Brain microvascular endothelial cell (primary cell): ENCODE data around the gene KRT76.

Experiments
- DNase-seq: peaks from one replicate; pipeline ENCODE4 v3.0.0-alpha.2; 2020
- H3K27ac ChIP-seq: fragments of 250-450 bp; sonication (Bioruptor Pico); 2 replicates; pipeline ENCODE4 v1.5.1; 2020; ENCODE audit warnings: mild to moderate bottlenecking, moderate library complexity
- H3K27me3 ChIP-seq: fragments of 250-450 bp; sonication (Bioruptor Pico); replicated peaks from 2 replicates; pipeline ENCODE4 v1.5.1; 2020; ENCODE audit warnings: mild to moderate bottlenecking
- H3K36me3 ChIP-seq: fragments of 250-450 bp; sonication (Bioruptor Pico); replicated peaks from 2 replicates; pipeline ENCODE4 v1.5.1; 2020; ENCODE audit warnings: mild to moderate bottlenecking
- H3K4me3 ChIP-seq: 2 replicates; pipeline ENCODE4 v1.5.1; 2011; ENCODE audit warnings: low read depth, mild to moderate bottlenecking, control low read depth, low read length, moderate library complexity
- in situ Hi-C: cut with HindIII; loops from 2 replicates; pipeline ENCODE4 v1.10.0; 2017; ENCODE audit warnings: low sequenced_read_pairs, low pct_ligation_motif_present
- TF ChIP-seq, protein P1 (sequence below): IDR thresholded peaks from 2 replicates; pipeline ENCODE4 v1.5.1; 2011; ENCODE audit warnings: low read depth, mild to moderate bottlenecking, moderate library complexity, low read length, control low read depth, inconsistent platforms; ENCODE audit errors: missing control alignments

The KRT76 gene

DNA sequence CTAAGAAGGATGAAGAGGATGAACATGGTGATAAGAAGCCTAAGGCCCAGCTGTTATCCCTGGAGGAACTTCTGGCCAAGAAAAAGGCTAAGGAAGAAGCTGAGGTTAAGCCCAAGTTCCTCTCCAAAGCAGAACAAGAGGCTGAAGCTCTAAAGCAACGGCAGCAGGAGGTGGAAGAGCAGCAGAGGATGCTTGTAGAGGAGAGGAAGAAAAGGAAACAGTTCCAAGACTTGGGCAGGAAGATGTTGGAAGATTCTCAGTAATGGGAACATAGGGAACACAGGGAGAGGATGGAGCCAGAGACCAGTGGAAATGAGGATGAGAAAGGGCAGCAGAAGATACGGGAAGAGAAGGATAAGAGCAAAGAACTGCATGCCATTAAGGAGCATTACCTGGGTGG, 46.4 kb downstream of the KRT76 start:
- H3K27me3 ChIP-seq, result no peaks in the 10 kb centered on the region
- in situ Hi-C loops, result no loop called here
- H3K36me3 ChIP-seq, result no peaks in the 10 kb centered on the region
- DNase-seq, result no peak
- no peak overlapping the region for H3K27ac ChIP-seq
- no peak overlapping the region for H3K4me3 ChIP-seq
- TF ChIP-seq, protein P1, sequence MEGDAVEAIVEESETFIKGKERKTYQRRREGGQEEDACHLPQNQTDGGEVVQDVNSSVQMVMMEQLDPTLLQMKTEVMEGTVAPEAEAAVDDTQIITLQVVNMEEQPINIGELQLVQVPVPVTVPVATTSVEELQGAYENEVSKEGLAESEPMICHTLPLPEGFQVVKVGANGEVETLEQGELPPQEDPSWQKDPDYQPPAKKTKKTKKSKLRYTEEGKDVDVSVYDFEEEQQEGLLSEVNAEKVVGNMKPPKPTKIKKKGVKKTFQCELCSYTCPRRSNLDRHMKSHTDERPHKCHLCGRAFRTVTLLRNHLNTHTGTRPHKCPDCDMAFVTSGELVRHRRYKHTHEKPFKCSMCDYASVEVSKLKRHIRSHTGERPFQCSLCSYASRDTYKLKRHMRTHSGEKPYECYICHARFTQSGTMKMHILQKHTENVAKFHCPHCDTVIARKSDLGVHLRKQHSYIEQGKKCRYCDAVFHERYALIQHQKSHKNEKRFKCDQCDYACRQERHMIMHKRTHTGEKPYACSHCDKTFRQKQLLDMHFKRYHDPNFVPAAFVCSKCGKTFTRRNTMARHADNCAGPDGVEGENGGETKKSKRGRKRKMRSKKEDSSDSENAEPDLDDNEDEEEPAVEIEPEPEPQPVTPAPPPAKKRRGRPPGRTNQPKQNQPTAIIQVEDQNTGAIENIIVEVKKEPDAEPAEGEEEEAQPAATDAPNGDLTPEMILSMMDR, result no peak

- Histone ChIP-seq H3K4me3 (no peak overlapping the region), H3K27ac (no peak overlapping the region), H3K27me3 (no peaks in the 10 kb centered on the region), H3K36me3 (no peaks in the 10 kb centered on the region)
- in situ Hi-C loops, result no loop called here
- TF ChIP-seq, protein P1, result no peak
- no peak for DNase-seq
Measured at GRCh38 chr12:52730383-52730782, 46.8 kb downstream of the KRT76 start.

GRCh38 chr12:52729147-52729546, 48.0 kb downstream of the KRT76 start:
- TF ChIP-seq, protein P1, result no peak
- DNase-seq, result no peak
- no peaks in the 10 kb centered on the region for H3K36me3 ChIP-seq
- no peak overlapping the region for H3K4me3 ChIP-seq
- H3K27ac ChIP-seq, result no peak overlapping the region
- in situ Hi-C loops, result no loop called here
- H3K27me3 ChIP-seq, result no peaks in the 10 kb centered on the region

- in situ Hi-C loops, result no loop called here
- TF ChIP-seq, protein P1, result no peak
Measured at GRCh38 chr12:52728374-52728773, 48.8 kb downstream of the KRT76 start.

DNA sequence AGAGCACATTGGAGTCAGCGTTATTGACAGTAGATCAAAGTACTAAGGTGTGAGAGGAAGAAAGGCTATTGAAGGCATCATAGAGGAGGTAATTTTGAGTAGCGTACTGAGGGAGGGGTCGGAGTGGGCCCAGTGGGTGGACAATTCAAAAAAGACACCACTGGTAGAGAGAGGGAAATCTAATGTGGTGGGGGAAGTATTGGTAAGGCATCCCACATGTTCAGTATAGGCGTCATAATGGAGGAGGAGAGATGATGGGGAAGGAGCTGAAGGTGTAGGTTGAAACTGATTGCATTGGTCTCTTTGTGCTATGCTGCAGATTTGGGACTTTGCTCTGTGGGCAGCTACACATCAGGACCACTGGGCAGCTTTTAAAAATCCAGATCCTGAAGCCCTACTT, 50.1 kb downstream of the KRT76 start:
- no peak for DNase-seq
- no peak overlapping the region for H3K4me3 ChIP-seq
- no peaks in the 10 kb centered on the region for H3K27me3 ChIP-seq
- no peaks in the 10 kb centered on the region for H3K36me3 ChIP-seq
- in situ Hi-C loops, result no loop called here
- no peak overlapping the region for H3K27ac ChIP-seq
- TF ChIP-seq, protein P1, result no peak

More at GRCh38 chr12:52728374-52728773, 48.8 kb downstream of the KRT76 start:
- H3K4me3 ChIP-seq, result no peak overlapping the region
- H3K27me3 ChIP-seq, result no peaks in the 10 kb centered on the region
- H3K27ac ChIP-seq, result no peak overlapping the region
- no peak for DNase-seq
- H3K36me3 ChIP-seq, result no peaks in the 10 kb centered on the region

DNA sequence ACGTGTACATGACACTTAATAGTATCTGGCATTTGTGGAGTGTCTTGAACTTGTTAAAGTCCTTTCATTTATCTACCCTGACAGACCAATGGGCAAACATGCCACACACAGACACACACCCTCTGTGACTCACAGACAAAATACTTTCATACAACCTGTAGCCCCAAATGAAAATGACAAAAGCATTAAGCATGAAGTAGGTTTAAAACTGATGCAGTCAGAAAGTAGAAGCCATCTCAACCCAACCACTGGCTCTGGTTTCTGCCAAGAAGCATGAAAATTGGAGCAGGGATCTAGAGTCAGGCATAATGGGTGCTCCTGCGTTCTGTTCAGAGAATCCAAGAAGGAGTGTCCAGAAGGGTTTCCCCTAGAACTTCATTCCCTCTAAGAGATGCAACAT, 50.7 kb downstream of the KRT76 start:
- TF ChIP-seq, protein P1, result no peak
- Histone ChIP-seq H3K4me3 (no peak overlapping the region), H3K27me3 (no peaks in the 10 kb centered on the region), H3K27ac (no peak overlapping the region), H3K36me3 (no peaks in the 10 kb centered on the region)
- DNase-seq, result no peak
- in situ Hi-C loops, result no loop called here
